GM12891 (cell line): Measurements from ENCODE around the gene KRTAP4-9.
"Not testable (repeated sequence)": the region's sequence is repeated elsewhere in the genome, so short reads cannot be mapped to it uniquely, and the experiment has no call there.

Experiments used
- DNase-seq: peaks from one replicate; pipeline ENCODE4 v3.0.0; 2011; ENCODE audit warnings: low spot score; ENCODE audit not compliant: insufficient read length
- FAIRE-seq: peaks from 2 replicates; lab custom pipeline; 2011; peaks lifted over from hg19 to GRCh38; lab: Jason Lieb, UNC
- PAX5 ChIP-seq: IDR thresholded peaks from 2 replicates; pipeline ENCODE4 v1.6.1; 2011; ENCODE audit warnings: low read length, moderate library complexity, mild to moderate bottlenecking; ENCODE audit not compliant: insufficient read depth, severe bottlenecking
- POLR2A ChIP-seq: IDR thresholded peaks from 2 replicates; pipeline ENCODE4 v1.6.1; 2011; ENCODE audit warnings: low read depth, low read length, control low read depth
- POLR2AphosphoS5 ChIP-seq: IDR thresholded peaks from 2 replicates; pipeline ENCODE4 v1.6.1; 2011; ENCODE audit warnings: low read depth, low read length, control low read depth
- POU2F2 ChIP-seq: IDR thresholded peaks from 2 replicates; pipeline ENCODE4 v1.6.1; 2011; ENCODE audit warnings: low read depth, mild to moderate bottlenecking, control low read depth, low read length, moderate library complexity
- SPI1 ChIP-seq: IDR thresholded peaks from 2 replicates; pipeline ENCODE4 v1.6.1; 2011; ENCODE audit warnings: low read depth, low read length, control low read depth
- TAF1 ChIP-seq: IDR thresholded peaks from 2 replicates; pipeline ENCODE4 v1.6.1; 2011; ENCODE audit warnings: low read depth, low read length, control low read depth

The KRTAP4-9 gene

DNA sequence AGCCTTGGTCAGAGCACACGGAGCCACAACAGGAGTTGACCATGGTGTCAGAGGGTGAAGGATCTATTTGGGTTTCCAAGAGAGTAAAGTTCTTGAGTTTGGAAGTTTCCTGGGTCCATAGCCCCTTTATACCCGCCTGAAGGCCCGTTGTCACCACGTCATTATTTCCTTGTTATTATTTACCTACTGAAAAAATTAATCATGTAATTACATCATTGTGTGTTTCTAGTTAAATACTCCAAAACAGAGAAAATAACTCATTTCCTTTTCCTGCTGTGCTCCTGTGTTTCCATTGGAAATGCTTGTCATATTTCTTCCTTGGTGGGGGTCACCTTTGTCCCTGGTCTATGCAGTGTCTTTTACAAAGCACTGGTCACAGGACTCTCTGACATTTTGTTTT lies 7.1 kb upstream of the KRTAP4-9 start, which contains the start of gene KRTAP4-8:
TSS of gene KRTAP4-8 (minus strand) at position 101 of the 400 bp plus-strand sequence. CDS start at position 43, 58 bp downstream.
- FAIRE-seq (no peak), DNase-seq (no peak)
- no peak for TF ChIP-seq POLR2A
- no peak for TF ChIP-seq TAF1
- no peak for TF ChIP-seq POLR2AphosphoS5
- no peak for TF ChIP-seq PAX5
- no peak for TF ChIP-seq POU2F2
- no peak for TF ChIP-seq SPI1

DNA sequence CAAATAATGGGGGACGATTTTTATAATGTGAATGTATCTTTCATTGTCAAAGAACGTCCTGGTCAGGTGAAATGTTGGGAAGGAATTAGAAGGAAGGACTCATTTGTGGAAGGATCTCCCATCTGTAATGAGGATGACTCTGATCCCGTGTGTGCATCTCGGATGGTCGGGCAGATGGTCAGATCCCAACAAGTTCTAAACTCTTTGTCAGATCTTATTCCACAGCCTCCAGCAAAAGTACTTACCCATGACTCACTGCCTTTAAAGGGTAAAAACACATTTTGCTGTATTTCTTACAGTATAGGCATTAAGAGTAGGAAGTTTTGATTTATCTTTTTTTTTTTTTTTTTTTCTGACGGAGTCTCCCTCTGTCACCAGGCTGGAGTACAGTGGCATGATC lies 6.7 kb upstream of the KRTAP4-9 start:
- no peak for FAIRE-seq

DNA sequence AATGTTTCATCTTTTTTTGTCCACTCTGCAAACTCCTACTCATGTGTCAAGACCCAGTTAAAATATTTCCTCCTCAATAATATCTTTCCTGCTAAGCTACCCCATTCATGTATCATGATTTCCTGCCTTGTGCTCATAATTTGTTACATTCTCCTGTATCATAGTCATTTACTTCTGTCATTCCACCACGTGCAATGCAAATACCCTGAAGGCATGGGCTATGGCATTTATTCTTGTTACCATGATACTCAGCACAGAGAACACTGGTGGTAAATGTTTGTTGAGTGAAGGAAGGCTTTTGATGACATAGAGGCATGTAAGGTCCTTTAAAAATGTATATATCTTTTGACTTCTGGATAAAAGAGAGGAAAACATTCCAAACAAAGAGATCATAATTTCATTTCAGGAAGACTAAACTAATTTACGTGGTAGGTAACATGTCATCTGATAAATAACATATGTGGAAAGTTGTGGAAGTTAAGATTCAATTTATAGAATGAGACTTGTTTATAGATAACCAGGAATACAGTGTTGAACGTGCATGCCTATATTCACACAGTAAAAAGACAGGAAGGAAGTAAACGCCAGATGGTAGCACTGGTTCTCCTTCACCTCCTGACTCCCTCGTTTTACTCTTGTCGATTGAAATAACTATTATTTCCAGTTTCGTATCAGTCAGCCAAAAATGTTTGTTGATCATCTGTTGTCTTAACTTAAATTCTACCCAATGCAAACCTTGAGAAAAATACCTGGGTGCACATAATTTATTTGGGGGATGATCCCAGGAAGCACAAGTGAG lies 5.3 kb upstream of the KRTAP4-9 start:
- not testable (repeated sequence) for FAIRE-seq, DNase-seq

More for the DNA sequence above, 6.7 kb upstream of the KRTAP4-9 start:
- DNase-seq, result no peak
- no peak for TF ChIP-seq POLR2AphosphoS5
- no peak for TF ChIP-seq SPI1
- TF ChIP-seq TAF1, result no peak
- TF ChIP-seq PAX5, result no peak
- TF ChIP-seq POU2F2, result no peak
- TF ChIP-seq POLR2A, result no peak

DNA sequence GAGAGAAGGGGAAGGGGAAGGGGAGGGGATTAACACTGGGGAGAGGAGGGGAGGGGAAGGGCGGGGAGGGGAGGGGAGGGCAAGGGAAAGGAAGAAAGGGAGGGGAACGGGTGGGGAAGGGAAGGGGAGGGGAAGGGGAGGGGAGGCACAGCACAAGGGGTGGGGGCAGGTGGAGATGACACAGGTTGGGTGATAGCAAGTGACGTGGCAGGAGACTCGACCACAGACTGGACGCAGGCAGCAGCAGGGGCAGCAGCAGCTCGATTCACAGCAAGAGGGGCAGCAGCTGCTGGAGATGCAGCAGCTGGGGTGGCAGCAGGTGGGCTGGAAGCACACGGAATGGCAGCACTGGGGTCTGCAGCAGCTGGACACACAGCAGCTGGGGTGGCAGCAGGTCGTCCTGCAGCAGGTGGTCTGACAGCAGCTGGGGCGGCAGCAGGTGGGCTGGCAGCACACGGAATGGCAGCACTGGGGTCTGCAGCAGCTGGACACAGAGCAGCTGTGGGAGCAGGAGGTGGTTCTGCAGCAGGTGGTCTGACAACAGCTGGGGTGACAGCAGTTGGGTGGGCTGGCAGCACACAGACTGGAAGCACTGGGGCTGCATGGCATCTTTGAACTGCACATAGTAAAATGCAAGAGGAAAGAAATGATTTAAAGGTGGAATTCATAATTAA lies 3.5 kb upstream of the KRTAP4-9 start, which contains the start of gene KRTAP4-16:
TSS of gene KRTAP4-16 (minus strand) at position 624 of the 674 bp plus-strand sequence. CDS start at position 624, 0 bp downstream.
- no peak for TF ChIP-seq POU2F2
- DNase-seq (no peak), FAIRE-seq (no peak)

DNA sequence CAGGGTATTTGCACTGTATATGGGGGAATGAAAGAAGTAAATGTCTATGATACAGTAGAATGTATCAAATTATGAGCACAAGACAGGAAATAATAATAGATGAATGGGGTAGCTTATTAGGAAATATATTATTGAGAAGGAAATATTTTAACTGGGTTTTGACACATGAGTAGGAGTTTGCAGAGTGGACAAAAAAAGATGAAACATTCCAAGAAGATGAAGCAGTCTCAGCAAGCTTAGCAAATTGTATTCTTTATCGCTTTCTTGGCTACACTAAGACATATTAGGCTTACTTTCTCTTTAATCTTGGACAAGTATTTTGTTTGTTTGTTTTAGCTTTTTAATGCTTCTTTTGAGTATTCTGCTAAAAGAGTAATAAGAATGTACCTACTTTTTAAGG lies 1.3 kb upstream of the KRTAP4-9 start:
- DNase-seq (no peak), FAIRE-seq (no peak)
- TF ChIP-seq POLR2A (no peak), POLR2AphosphoS5 (no peak), SPI1 (no peak), POU2F2 (no peak), TAF1 (no peak), PAX5 (no peak)

DNA sequence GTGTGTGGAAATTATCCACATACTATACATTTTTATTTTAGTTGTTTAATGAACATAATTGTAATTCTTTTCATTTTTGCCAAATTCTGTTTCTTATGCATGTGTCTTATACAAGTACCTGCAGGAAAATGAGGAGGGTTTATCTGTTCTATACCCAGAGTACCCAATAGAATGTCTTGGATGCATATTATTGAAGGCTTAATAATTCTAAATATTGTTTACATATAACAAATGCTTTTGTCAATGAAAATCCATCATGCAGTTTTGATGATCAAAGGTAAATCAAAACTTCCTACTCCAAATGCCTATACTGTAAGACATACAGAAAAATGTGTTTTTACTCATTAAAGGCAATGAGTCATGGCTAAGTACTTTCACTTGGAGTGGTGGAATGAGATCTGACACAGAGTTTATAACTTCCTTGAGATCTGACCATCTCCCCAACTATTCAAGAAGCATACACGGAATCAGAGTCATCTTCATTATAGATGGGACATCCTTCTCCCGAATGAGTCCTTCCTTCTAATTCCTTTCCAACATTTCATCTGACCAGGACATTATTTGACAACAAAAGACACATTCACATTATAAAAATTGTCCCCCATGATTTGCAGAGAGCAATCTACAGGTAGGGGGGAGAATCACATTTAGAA lies 677 bp upstream of the KRTAP4-9 start:
- FAIRE-seq, DNase-seq: not testable (repeated sequence)

DNA sequence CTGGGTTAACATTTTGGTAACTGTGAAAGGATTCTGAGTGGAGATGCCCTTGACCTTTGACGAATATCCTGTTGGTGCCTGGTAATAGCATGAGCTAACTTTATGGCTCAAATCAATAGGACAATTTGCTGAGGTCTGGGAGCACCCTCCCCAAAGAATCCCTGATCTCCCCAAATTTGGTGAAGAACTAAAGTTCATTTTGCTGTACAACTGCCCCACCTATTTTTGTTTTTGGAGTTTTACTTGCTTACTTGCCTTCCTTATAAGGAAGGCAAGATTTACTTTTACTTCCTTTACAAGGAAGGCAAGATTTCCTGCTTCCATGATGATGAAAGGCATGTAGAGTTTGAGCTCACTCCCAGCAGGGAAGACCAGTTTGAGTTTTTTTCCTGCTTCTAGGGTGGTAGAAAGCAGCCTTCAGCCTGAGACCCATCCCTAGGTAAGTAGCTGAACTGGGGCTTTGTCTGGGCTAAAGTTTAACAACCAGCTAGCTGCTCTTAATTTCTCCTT lies 2.8 kb downstream of the KRTAP4-9 start:
- no peak for DNase-seq
- FAIRE-seq, result no peak
- no peak for TF ChIP-seq TAF1

DNA sequence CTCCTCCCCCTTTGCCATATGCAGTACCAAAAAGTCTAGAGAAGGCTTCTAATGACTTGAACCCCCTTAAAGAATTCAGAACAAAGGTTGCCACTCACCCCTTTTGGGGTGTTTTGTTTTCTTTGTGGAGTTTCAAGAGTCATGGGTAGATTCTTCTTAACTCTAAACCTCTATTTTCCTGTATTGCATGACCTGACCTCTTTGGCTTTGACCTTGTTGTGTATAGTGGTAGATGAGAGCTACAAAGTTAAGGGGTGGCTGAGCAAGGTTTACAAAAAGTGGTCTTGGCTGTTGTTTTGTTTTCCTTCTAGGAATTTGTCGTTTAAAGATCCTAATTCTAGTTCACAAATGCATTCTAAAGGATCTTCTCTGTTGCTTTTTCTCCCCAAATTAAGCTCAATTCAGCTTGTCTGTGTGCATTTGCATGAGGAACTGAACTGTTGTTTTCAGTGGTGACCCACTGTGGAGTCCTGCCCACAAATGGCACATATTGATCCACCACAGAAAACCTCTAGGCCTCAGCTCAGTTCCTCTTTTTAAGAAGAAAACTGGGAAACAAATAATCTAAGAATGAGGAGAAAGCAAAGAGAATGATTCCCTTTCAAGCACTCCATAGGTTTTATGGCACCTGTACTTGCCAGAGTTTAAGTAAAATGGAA lies 3.7 kb downstream of the KRTAP4-9 start:
- DNase-seq, FAIRE-seq: not testable (repeated sequence)

DNA sequence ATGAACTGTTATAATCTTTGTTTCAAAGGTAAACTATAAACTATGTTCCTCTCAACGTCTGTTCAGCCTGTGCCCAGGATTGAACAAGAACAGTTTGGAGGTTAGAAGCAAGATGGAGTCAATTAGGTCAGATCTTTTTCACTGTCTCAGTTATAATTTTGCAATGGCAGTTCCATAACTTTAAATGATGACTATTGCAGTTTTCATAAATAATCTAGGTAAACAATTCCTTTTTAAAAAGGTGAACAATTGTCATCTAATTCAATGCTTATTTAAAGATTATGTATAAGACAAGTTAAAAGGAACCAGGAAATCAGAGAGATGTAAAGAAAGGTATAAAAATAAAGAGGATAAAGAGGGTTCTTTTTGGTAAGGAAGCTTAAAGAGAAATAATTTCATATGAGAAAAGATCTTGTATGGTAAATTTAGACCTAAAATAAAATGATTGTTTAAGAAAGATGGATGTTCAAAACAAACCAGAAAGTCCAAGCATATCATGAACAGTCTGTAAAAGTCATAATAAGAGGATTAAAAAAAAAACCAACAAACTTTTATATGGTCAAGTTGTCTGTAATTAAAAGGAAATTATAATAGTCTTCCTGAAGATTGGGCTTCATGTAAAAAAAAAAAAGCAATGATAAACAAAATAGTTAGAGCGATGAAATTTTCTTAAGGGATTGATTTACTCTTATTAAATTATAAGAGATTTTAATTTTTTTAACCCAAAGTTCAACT lies 6.1 kb downstream of the KRTAP4-9 start:
- TF ChIP-seq TAF1 (no peak), SPI1 (no peak), POLR2A (no peak), POLR2AphosphoS5 (no peak), POU2F2 (no peak), PAX5 (no peak)
- FAIRE-seq (no peak), DNase-seq (no peak)

DNA sequence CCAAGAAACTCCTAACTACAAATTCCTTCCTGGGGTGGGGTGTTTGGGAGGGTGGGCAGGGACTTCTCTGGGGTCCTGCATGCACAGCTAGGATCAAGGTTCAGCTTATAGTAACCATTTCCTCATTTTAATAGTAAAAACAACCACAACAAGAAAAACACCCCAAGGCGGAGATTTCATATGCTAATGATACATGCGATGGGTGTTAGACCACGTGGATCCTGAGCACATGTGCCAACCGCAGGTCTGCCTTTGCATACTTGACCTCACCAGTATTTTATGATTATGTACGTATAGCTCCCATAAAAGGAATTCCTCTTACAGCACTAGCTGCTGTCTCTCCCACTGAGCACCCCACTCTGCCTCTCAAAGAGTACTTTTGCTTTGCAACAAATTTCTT lies 11.1 kb downstream of the KRTAP4-9 start:
- FAIRE-seq, result no peak
- DNase-seq, result no peak
- TF ChIP-seq TAF1, result no peak
- no peak for TF ChIP-seq PAX5
- no peak for TF ChIP-seq POU2F2
- no peak for TF ChIP-seq POLR2AphosphoS5
- no peak for TF ChIP-seq POLR2A
- 0 out of 2 replicates have a peak, but pooled peaks have one; percentile 7 for TF ChIP-seq SPI1

DNA sequence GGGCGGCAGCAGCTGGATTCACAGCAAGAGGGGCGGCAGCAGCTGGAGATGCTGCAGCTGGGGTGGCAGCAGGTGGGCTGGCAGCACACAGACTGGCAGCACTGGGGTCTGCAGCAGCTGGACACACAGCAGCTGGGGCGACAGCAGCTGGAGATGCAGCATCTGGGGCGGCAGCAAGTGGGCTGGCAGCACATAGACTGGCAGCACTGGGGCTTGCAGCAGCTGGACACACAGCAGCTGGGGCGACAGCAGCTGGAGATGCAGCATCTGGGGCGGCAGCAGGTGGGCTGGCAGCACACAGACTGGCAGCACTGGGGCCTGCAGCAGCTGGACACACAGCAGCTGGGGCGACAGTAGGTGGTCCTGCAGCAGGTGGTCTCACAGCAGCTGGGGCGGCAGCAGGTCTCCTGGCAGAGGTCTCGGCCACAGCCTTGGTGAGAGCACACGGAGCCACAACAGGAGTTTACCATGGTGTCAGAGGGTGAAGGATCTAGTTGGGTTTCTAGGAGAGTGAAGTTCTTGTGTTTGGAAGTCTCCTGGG lies 12.7 kb downstream of the KRTAP4-9 start, which contains the start of gene KRTAP4-11:
TSS of gene KRTAP4-11 (minus strand) at position 528 of the 541 bp plus-strand sequence. CDS start at position 470, 58 bp downstream.
- not testable (repeated sequence) for DNase-seq, FAIRE-seq
